CD14-positive monocyte (primary cell): ENCODE data around the gene CPNE9. TPM values are rescaled to one million over a fixed set of nuclear protein-coding genes. Genes with fewer than 3 reads are reported as not detected.

Source experiments
- DNase-seq, 3 donors: peaks; one replicate each; pipeline ENCODE4 v3.0.0-alpha.2; 2011 to 2022
- H2AFZ ChIP-seq: 2 replicates; pipeline ENCODE4 v1.6.0; 2012; ENCODE audit warnings: mild to moderate bottlenecking, low read depth, low read length, inconsistent platforms; ENCODE audit not compliant: insufficient read depth, poor library complexity, severe bottlenecking
- H3K27ac ChIP-seq, 2 donors: 1 replicate in 1 of 2; 2 replicates in 1 of 2; pipeline ENCODE4 v1.5.1; 2012 to 2013; ENCODE audit warnings: low read length in 2 of 2, control low read depth in 1 of 2, inconsistent platforms in 1 of 2, low read depth in 1 of 2, mild to moderate bottlenecking in 1 of 2
- H3K27me3 ChIP-seq, 2 donors: one replicate each; pipeline versions ENCODE4 v1.6.0 to v1.6.1; 2011 to 2013; ENCODE audit warnings: low read length in 2 of 2; ENCODE audit not compliant: control insufficient read depth in 2 of 2, insufficient read depth in 2 of 2
- H3K36me3 ChIP-seq, 2 donors: replicated peaks in 1 of 2; 1 replicate in 1 of 2; 2 replicates in 1 of 2; pipeline versions ENCODE4 v1.5.1 to v1.6.1; 2012 to 2013; ENCODE audit warnings: low read length in 2 of 2, control low read depth in 1 of 2, inconsistent platforms in 1 of 2, mild to moderate bottlenecking in 1 of 2; ENCODE audit not compliant: insufficient read depth in 2 of 2, control insufficient read depth in 1 of 2
- H3K4me1 ChIP-seq, 2 donors: 1 replicate in 1 of 2; 2 replicates in 1 of 2; pipeline versions ENCODE4 v1.5.1 to v1.6.1; 2012 to 2013; ENCODE audit warnings: low read length in 2 of 2, control low read depth in 1 of 2, inconsistent platforms in 1 of 2, mild to moderate bottlenecking in 1 of 2, moderate library complexity in 1 of 2; ENCODE audit not compliant: insufficient read depth in 2 of 2, control insufficient read depth in 1 of 2
- H3K4me2 ChIP-seq: replicated peaks from 2 replicates; pipeline ENCODE3; 2012; ENCODE audit warnings: low read length, moderate library complexity, mild to moderate bottlenecking; ENCODE audit not compliant: poor library complexity, severe bottlenecking; ENCODE audit errors: extremely low read depth
- H3K4me3 ChIP-seq, 3 experiments: fragments of 200-600 bp in 1 of 3; sonication (generic) in 1 of 3; replicated peaks in 1 of 3; 1 replicate in 2 of 3; 2 replicates in 1 of 3; pipeline ENCODE4 v1.5.1; 2011 to 2013; ENCODE audit warnings: low read length in 3 of 3, mild to moderate bottlenecking in 3 of 3, control low read depth in 2 of 3, low read depth in 2 of 3, inconsistent platforms in 1 of 3, moderate library complexity in 1 of 3
- H3K79me2 ChIP-seq: 2 replicates; pipeline ENCODE4 v1.6.0; 2012; ENCODE audit warnings: mild to moderate bottlenecking, control low read depth, inconsistent platforms, low read length, moderate library complexity; ENCODE audit not compliant: insufficient read depth
- H3K9ac ChIP-seq: 2 replicates; pipeline ENCODE4 v1.6.0; 2017; ENCODE audit warnings: low read length, mild to moderate bottlenecking; ENCODE audit not compliant: insufficient read depth, poor library complexity, severe bottlenecking
- H3K9me3 ChIP-seq, 2 donors: replicated peaks in 1 of 2; 1 replicate in 1 of 2; 2 replicates in 1 of 2; pipeline versions ENCODE4 v1.5.1 to v1.6.1; 2012 to 2013; ENCODE audit warnings: low read length in 2 of 2, control low read depth in 1 of 2; ENCODE audit not compliant: control insufficient read depth in 1 of 2, insufficient read depth in 1 of 2
- H4K20me1 ChIP-seq: 2 replicates; pipeline ENCODE4 v1.6.0; 2012; ENCODE audit warnings: mild to moderate bottlenecking, low read length, control low read depth, moderate library complexity; ENCODE audit not compliant: insufficient read depth
- H3K27ac Mint-ChIP-seq, 7 donors: one replicate each; pipeline ENCODE4 v1.8.0; 2020; ENCODE audit warnings: mild to moderate bottlenecking in 7 of 7, mixed read lengths in 7 of 7, moderate library complexity in 6 of 7, inconsistent platforms in 2 of 7
- H3K27me3 Mint-ChIP-seq, 3 donors: one replicate each; pipeline ENCODE4 v1.8.0; 2021 to 2022; ENCODE audit warnings: low read depth in 3 of 3, mild to moderate bottlenecking in 3 of 3, mixed read lengths in 3 of 3, moderate library complexity in 3 of 3, inconsistent platforms in 1 of 3
- H3K36me3 Mint-ChIP-seq, 2 donors: one replicate each; pipeline ENCODE4 v1.8.0; 2020; ENCODE audit warnings: mixed read lengths in 2 of 2, inconsistent platforms in 1 of 2, mild to moderate bottlenecking in 1 of 2
- H3K4me1 Mint-ChIP-seq: one replicate; pipeline ENCODE4 v1.8.0; 2020; ENCODE audit warnings: mild to moderate bottlenecking, mixed read lengths
- H3K4me3 Mint-ChIP-seq, 2 donors: one replicate each; pipeline ENCODE4 v1.8.0; 2020; ENCODE audit warnings: mild to moderate bottlenecking in 2 of 2, mixed read lengths in 2 of 2, moderate library complexity in 1 of 2
- H3K9me3 Mint-ChIP-seq, 7 donors: one replicate each; pipeline ENCODE4 v1.8.0; 2020 to 2022; ENCODE audit warnings: mixed read lengths in 7 of 7, mild to moderate bottlenecking in 6 of 7, moderate library complexity in 6 of 7, inconsistent platforms in 2 of 7
- CTCF ChIP-seq: fragments of 200-600 bp; IDR thresholded peaks from one replicate; pipeline ENCODE4 v1.8.0; 2022; ENCODE audit warnings: antibody characterized with exemption, mild to moderate bottlenecking
- WGBS: methylation state at CpG from one replicate; pipeline ENCODE4 v1.1.5; 2013; ENCODE audit warnings: missing lambda C conversion rate; ENCODE audit not compliant: insufficient coverage; 5-methylcytosine and 5-hydroxymethylcytosine counted together
- intact Hi-C, 2 donors: fragments of 100-400 bp; cut with micrococcal nuclease; formaldehyde crosslinking; loops; one replicate each; pipeline versions ENCODE4 v1.15.0 to v1.15.1; 2023
- polyA plus RNA-seq, 3 donors: library from polyadenylated mRNA; depleted of rRNA in 1 of 3; unstranded in 2 of 3; stranded (reverse) in 1 of 3; fragments of 300-500 nt in 2 of 3; fragments of >200 nt in 1 of 3; fragmentation: Illumina TruSeq in 2 of 3; gene quantifications; 1 replicate in 2 of 3; 2 replicates in 1 of 3; pipeline ENCODE4 v1.2.3, GENCODE V29; 2012 to 2021

CPNE9 gene
- polyA plus RNA-seq, 3 donors = 0.51 to 0.55 TPM; not detected in 1

- H3K36me3 ChIP-seq = peaks cover 100% of the 10 kb centered on the region in 2 donors
- H3K9ac ChIP-seq = no peak overlapping the region
Measured at GRCh38 chr3:9742560-9742959, 38.9 kb downstream of the CPNE9 start.

GRCh38 chr3:9743548-9743947 lies 39.9 kb downstream of the CPNE9 start:
- H3K9me3 Mint-ChIP-seq = no peaks in the 10 kb centered on the region
- Histone ChIP-seq H3K4me3 (no peak overlapping the region), H3K4me2 (no peak overlapping the region), H3K27me3 (no peaks in the 10 kb centered on the region), H3K27ac (no peak overlapping the region), H3K4me1 (no peaks in the 10 kb centered on the region), H3K9ac (no peak overlapping the region), H4K20me1 (peaks cover 38% of the 10 kb centered on the region), H3K9me3 (no peaks in the 10 kb centered on the region), H3K36me3 (peaks cover 98 to 100% of the 10 kb centered on the region in 2 donors), H3K79me2 (peaks cover 14% of the 10 kb centered on the region), H2AFZ (no peak overlapping the region)
- 98% methylated on average over 18 of the region's 18 CpGs for WGBS
- H3K4me1 Mint-ChIP-seq = no peaks in the 10 kb centered on the region
- H3K27me3 Mint-ChIP-seq = no peaks in the 10 kb centered on the region
- no peak for TF ChIP-seq CTCF
- H3K4me3 Mint-ChIP-seq = no peak overlapping the region
- H3K36me3 Mint-ChIP-seq = peaks cover 99 to 100% of the 10 kb centered on the region in 2 donors
- intact Hi-C loops = no loop called here
- DNase-seq = no peak
- H3K27ac Mint-ChIP-seq = no peak overlapping the region

More at GRCh38 chr3:9742560-9742959, 38.9 kb downstream of the CPNE9 start:
- Histone ChIP-seq H3K4me1 (no peaks in the 10 kb centered on the region), H3K79me2 (peaks cover 24% of the 10 kb centered on the region), H2AFZ (no peak overlapping the region), H3K27me3 (no peaks in the 10 kb centered on the region), H3K9me3 (no peaks in the 10 kb centered on the region), H4K20me1 (peaks cover 48% of the 10 kb centered on the region), H3K27ac (no peak overlapping the region), H3K4me2 (no peak overlapping the region), H3K4me3 (no peak overlapping the region)
- TF ChIP-seq CTCF = no peak
- Mint-ChIP-seq H3K27me3 (no peaks in the 10 kb centered on the region), H3K4me1 (no peaks in the 10 kb centered on the region), H3K27ac (no peak overlapping the region), H3K4me3 (no peak overlapping the region), H3K9me3 (no peaks in the 10 kb centered on the region), H3K36me3 (peaks cover 97 to 100% of the 10 kb centered on the region in 2 donors)
- WGBS = no CpG with 5 or more reads among the region's 1 CpG
- DNase-seq = no peak
- intact Hi-C loops = no loop called here
